Cardiac muscle cell (in vitro differentiated cells and primary cell): ENCODE data around the gene NRF1. TPM values are rescaled to one million over a fixed set of nuclear protein-coding genes. Genes with fewer than 3 reads are reported as not detected.
"Not testable (repeated sequence)": the region's sequence is repeated elsewhere in the genome, so short reads cannot be mapped to it uniquely, and the experiment has no call there.

Source experiments
- DNase-seq, 2 donors: peaks; one replicate each; pipeline versions ENCODE4 v3.0.0 to v3.0.0-alpha.2; 2010 to 2017; ENCODE audit warnings: low read depth in 1 of 2, low spot score in 1 of 2
- H3K27ac ChIP-seq: fragments of 200-600 bp; sonication (generic); 2 replicates; pipeline ENCODE4 v1.5.1; 2016
- H3K27me3 ChIP-seq: fragments of 200-600 bp; sonication (generic); 2 replicates; pipeline ENCODE4 v1.6.0; 2016; ENCODE audit warnings: control low read depth
- H3K36me3 ChIP-seq: fragments of 200-600 bp; sonication (generic); 2 replicates; pipeline ENCODE4 v1.5.1; 2016; ENCODE audit warnings: control low read depth
- H3K4me1 ChIP-seq: fragments of 200-600 bp; sonication (generic); 2 replicates; pipeline ENCODE4 v1.8.1; 2017; ENCODE audit warnings: low read depth, mild to moderate bottlenecking, mixed run types
- H3K4me3 ChIP-seq: fragments of 200-600 bp; sonication (generic); 2 replicates; pipeline ENCODE4 v1.5.1; 2016; ENCODE audit warnings: mild to moderate bottlenecking
- H3K9me3 ChIP-seq: fragments of 200-600 bp; sonication (generic); 2 replicates; pipeline ENCODE4 v1.5.1; 2017; ENCODE audit warnings: low read depth, mild to moderate bottlenecking, control low read depth
- polyA plus RNA-seq: library from polyadenylated mRNA; unstranded; fragments of >200 nt; fragmentation: Nextera tagmentation; extraction: Ambion mirVana; gene quantifications from 2 replicates; pipeline ENCODE4 v1.2.1, GENCODE V29; 2016
- total RNA-seq: library from RNA; depleted of rRNA; stranded (reverse); fragments of >200 nt; gene quantifications from 2 replicates; pipeline ENCODE4 v1.2.3, GENCODE V29; 2016
- TF ChIP-seq, protein P1 (sequence below): IDR thresholded peaks from 2 replicates; pipeline ENCODE4 v1.5.1; 2012; ENCODE audit warnings: low read depth, mild to moderate bottlenecking, low read length

The NRF1 gene
- total and polyA plus RNA-seq, 2 experiments from 2014 or later = 9.3 to 12.3 TPM

DNA sequence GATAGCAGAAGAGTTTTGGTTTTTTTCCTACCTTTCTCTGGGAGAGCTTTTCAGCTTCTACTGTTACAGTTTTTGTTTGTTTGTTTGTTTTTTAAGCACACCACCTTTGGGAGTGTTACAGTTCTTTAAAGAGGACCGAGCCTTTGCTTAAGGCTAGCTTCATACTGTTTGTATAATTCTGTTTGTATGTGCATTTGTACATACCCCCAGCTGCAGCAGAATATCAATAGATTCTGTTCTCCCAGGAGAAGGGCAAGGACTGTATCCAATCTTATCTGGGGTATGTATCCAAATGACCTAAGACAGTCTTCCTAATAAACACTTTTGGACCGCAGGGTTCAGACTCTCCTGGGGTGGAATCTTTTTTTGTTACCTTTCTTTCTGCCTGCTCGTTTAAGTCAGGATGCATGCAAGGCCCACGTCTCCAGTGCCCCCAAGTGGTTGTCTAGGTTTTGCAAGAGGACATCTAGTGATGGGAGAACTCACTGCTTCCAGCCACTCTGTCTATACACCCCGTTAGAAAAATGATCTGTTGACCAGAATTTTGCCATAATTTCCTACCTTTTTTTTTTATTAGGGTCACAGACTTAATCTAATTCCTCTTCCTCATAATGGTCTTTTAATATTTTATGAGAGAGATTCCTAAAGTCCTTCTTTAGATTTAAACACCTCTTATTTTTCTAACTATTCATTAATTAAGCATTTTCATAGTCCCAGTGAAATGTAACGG is 23.9 kb downstream of the NRF1 start:
- Histone ChIP-seq H3K27ac (no peak overlapping the region), H3K9me3 (no peaks in the 10 kb centered on the region), H3K4me1 (peaks cover 3% of the 10 kb centered on the region), H3K4me3 (no peak overlapping the region), H3K36me3 (no peaks in the 10 kb centered on the region), H3K27me3 (no peaks in the 10 kb centered on the region)
- TF ChIP-seq, protein P1, sequence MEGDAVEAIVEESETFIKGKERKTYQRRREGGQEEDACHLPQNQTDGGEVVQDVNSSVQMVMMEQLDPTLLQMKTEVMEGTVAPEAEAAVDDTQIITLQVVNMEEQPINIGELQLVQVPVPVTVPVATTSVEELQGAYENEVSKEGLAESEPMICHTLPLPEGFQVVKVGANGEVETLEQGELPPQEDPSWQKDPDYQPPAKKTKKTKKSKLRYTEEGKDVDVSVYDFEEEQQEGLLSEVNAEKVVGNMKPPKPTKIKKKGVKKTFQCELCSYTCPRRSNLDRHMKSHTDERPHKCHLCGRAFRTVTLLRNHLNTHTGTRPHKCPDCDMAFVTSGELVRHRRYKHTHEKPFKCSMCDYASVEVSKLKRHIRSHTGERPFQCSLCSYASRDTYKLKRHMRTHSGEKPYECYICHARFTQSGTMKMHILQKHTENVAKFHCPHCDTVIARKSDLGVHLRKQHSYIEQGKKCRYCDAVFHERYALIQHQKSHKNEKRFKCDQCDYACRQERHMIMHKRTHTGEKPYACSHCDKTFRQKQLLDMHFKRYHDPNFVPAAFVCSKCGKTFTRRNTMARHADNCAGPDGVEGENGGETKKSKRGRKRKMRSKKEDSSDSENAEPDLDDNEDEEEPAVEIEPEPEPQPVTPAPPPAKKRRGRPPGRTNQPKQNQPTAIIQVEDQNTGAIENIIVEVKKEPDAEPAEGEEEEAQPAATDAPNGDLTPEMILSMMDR = peak; percentile 86
- peak; percentile 48 to 83 for DNase-seq

DNA sequence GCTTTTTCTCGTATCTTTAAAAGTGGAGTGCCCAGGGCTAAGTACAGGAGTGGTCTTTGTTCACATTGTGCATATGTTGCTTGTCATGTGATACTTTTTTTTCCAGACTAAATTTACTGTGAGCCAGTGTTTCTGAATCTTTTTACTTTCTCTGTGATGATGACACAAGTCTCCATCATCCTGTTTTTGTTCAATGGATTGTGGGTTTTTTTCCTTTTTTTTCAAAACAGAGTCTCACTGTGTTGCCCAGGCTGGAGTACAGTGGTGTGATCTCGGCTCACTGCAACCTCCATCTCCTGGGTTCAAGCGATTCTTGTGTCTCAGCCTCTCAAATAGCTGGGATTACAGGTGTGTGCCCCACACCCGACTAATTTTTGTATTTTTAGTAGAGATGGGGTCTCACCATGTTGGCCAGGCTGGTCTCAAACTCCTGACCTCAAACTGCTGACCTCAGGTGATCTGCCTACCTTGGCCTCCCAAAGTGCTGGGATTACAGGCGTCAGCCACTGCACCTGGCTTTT is 24.6 kb downstream of the NRF1 start:
- not testable (repeated sequence) for DNase-seq, H3K4me3 ChIP-seq, H3K9me3 ChIP-seq, H3K36me3 ChIP-seq, H3K4me1 ChIP-seq, H3K27ac ChIP-seq, H3K27me3 ChIP-seq

DNA sequence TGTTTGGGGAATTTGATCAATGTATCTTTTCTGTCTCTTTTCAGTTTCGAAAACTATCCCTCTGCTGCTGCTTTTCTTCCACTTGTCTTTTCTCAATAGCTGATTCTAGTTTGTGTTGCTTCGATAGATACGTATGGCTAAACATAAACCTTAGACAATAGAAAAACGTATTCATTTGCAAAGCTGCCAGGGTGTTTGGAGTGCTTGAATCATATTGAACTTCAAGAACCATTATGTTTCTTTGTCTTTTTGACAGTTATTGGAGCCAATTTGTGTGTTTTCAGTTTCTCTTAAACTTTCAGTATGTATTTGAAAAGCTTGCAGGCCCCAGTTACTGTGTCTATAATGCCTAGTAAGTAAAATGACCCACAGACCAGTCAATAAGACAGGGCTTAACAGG is 25.1 kb downstream of the NRF1 start:
- H3K27ac ChIP-seq = peak overlapping the region; percentile 54
- H3K4me1 ChIP-seq = peaks cover 3% of the 10 kb centered on the region
- no peaks in the 10 kb centered on the region for H3K36me3 ChIP-seq
- H3K4me3 ChIP-seq = no peak overlapping the region
- H3K27me3 ChIP-seq = no peaks in the 10 kb centered on the region
- no peaks in the 10 kb centered on the region for H3K9me3 ChIP-seq
- TF ChIP-seq, protein P1 = no peak
- DNase-seq = no peak

DNA sequence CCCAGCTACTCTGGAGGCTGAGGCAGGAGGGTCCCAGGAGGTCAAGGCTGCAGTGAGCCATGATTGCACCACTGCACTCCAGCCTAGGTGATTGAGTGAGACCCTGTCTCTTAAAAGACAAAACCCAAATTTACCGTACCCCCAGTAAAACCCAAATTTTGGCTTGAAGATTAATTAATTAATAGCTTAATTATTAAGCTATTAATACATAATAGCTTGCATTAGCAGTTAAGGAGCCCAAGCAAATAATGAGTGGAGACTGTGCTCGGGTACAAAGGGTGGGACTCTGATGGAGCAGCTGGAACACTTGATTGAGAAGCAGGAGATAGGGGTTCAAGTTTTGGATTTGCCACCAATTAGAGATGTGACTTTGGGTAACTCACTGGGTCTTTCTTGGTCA is 28.9 kb downstream of the NRF1 start:
- peaks cover 18% of the 10 kb centered on the region for H3K4me1 ChIP-seq
- TF ChIP-seq, protein P1 = no peak

DNA sequence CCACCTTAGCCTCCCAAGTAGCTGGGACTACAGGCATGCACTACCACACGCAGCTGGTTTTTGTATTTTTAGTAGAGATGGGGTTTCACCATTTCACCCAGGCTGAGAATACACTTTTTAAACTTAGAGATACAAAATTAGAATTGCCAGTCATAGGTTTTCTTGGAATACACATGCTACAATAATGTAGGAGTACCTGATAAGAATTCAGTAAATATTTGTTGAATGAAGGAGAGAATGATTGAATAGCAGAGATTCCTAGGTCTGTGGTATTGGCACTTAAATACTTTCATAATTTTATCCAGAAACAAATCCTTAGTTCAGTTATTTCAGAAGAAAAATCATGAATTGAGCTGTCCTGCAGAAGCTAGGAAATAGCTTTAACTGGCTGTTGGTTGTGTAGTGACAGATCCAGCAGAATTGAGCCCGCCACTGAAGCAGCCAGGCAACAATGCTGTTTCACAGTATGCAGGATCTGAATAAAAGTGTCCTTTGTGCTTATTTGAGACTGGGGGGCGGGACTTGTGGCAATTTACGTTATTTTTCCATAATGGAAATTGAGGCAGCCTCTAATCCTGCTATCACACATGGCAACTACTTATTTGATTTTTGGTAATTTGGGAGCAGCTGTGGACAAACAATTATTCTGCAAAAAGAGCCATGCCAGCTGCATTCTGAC is 31.5 kb downstream of the NRF1 start:
- peaks cover 27% of the 10 kb centered on the region for H3K4me1 ChIP-seq
- peak; percentile 4 to 8 for DNase-seq
- no peaks in the 10 kb centered on the region for H3K9me3 ChIP-seq
- no peaks in the 10 kb centered on the region for H3K27me3 ChIP-seq
- TF ChIP-seq, protein P1 = no peak
- no peaks in the 10 kb centered on the region for H3K36me3 ChIP-seq
- no peak overlapping the region for H3K4me3 ChIP-seq
- peak overlapping the region; percentile 40 for H3K27ac ChIP-seq

More for the DNA sequence above, 28.9 kb downstream of the NRF1 start:
- Histone ChIP-seq H3K27ac (no peak overlapping the region), H3K4me3 (no peak overlapping the region), H3K9me3 (no peaks in the 10 kb centered on the region), H3K27me3 (no peaks in the 10 kb centered on the region), H3K36me3 (no peaks in the 10 kb centered on the region)
- DNase-seq = no peak

DNA sequence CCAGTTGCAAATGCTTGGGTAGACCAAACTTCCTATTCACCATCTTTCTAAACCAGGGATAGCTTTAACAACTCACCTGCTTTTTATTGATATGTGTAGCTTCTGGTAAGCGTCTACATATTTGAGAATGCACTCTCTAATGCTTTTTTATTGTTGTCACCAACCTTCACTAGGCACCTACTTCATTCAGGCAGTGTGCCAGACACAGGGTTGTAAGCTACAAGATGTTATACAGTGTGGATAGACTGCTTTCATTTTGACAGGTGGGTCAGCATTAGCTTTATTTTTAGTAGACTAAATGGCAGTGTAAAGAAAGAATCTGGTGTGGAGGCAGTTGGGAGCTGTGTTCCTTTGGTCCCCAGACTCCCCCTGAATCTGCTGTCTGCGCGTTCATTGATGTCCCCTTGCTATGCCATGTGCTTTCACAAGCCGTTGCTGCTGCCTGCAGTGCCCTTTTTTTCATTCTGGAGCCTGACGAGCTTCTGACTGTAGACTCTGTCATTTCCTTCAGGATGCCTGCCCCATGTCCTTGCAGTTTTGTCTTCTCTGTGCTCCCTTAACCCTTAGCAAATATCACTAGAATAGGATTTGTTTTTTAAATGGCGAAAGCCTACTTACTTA is 32.1 kb downstream of the NRF1 start:
- H3K4me1 ChIP-seq = peaks cover 27% of the 10 kb centered on the region
- DNase-seq = peak in 1 of 2 donors; percentile 31
- TF ChIP-seq, protein P1 = no peak
- H3K27ac ChIP-seq = peak overlapping the region; percentile 40
- H3K4me3 ChIP-seq = no peak overlapping the region
- no peaks in the 10 kb centered on the region for H3K9me3 ChIP-seq
- H3K36me3 ChIP-seq = no peaks in the 10 kb centered on the region
- H3K27me3 ChIP-seq = no peaks in the 10 kb centered on the region
